SK-N-SH (cell line): ENCODE data around the gene HS6ST3. TPM values are rescaled to one million over a fixed set of nuclear protein-coding genes. Genes with fewer than 3 reads are reported as not detected.

Source experiments
- CTCF ChIA-PET: fragments of 300-600, 350-600 bp; formaldehyde crosslinking; extraction: SDS; loops from one replicate; lab custom pipeline; 2021; lab: Yijun Ruan, JAX
- POLR2A ChIA-PET: fragments of 350-600 bp; sonication (Branson Sonifier 250); formaldehyde crosslinking; extraction: SDS; loops from one replicate; lab custom pipeline; 2020; ENCODE audit warnings: antibody characterized with exemption, inconsistent platforms; lab: Yijun Ruan, JAX
- DNase-seq: peaks from one replicate; pipeline ENCODE4 v3.0.0; 2012
- H2AFZ ChIP-seq: fragments of 200-600 bp; sonication (generic); 2 replicates; pipeline ENCODE4 v1.8.1; 2016; ENCODE audit warnings: antibody characterized with exemption, mild to moderate bottlenecking, low read depth
- H3F3A ChIP-seq: fragments of 200-600 bp; sonication (generic); replicated peaks from 2 replicates; pipeline ENCODE3; 2016; ENCODE audit warnings: antibody characterized with exemption, mild to moderate bottlenecking; ENCODE audit not compliant: insufficient read depth
- H3K27ac ChIP-seq, 2 experiments: fragments of 200-500 bp in 1 of 2; fragments of 200-600 bp in 1 of 2; sonication (Bioruptor generic) in 1 of 2; sonication (generic), shearing (Covaris generic) in 1 of 2; 2 replicates each; pipeline versions ENCODE4 v1.5.1 to v1.6.1; 2014 to 2016; ENCODE audit warnings: low read depth in 2 of 2, inconsistent platforms in 1 of 2, low read length in 1 of 2, mild to moderate bottlenecking in 1 of 2, mixed read lengths in 1 of 2
- H3K27me3 ChIP-seq: fragments of 200-600 bp; sonication (generic), shearing (Covaris generic); 2 replicates; pipeline ENCODE4 v1.6.1; 2016; ENCODE audit warnings: mixed run types; ENCODE audit not compliant: insufficient read depth
- H3K36me3 ChIP-seq, 2 experiments: fragments of 200-500 bp in 1 of 2; fragments of 200-600 bp in 1 of 2; sonication (Bioruptor generic) in 1 of 2; sonication (generic) in 1 of 2; replicated peaks in 1 of 2; 2 replicates each; pipeline versions ENCODE3 to v1.5.1; 2014 to 2016; ENCODE audit warnings: low read length in 1 of 2, mild to moderate bottlenecking in 1 of 2; ENCODE audit not compliant: insufficient read depth in 2 of 2, control insufficient read depth in 1 of 2
- H3K4me1 ChIP-seq, 2 experiments: fragments of 200-500 bp in 1 of 2; fragments of 200-600 bp in 1 of 2; sonication (Bioruptor generic) in 1 of 2; sonication (generic), shearing (Covaris generic) in 1 of 2; 2 replicates each; pipeline versions ENCODE4 v1.5.1 to v1.6.1; 2014 to 2016; ENCODE audit warnings: low read depth in 1 of 2, low read length in 1 of 2, mixed run types in 1 of 2; ENCODE audit not compliant: insufficient read depth in 2 of 2, control insufficient read depth in 1 of 2
- H3K4me2 ChIP-seq: fragments of 200-600 bp; sonication (generic), shearing (Covaris generic); 2 replicates; pipeline ENCODE4 v1.6.1; 2017; ENCODE audit warnings: mixed run types
- H3K4me3 ChIP-seq, 2 experiments: fragments of 200-500 bp in 1 of 2; fragments of 200-600 bp in 1 of 2; sonication (Bioruptor generic) in 1 of 2; sonication (generic), shearing (Covaris generic) in 1 of 2; 2 replicates each; pipeline versions ENCODE4 v1.5.1 to v1.8.1; 2014 to 2016; ENCODE audit warnings: low read depth in 2 of 2, inconsistent platforms in 1 of 2, low read length in 1 of 2, mild to moderate bottlenecking in 1 of 2, mixed read lengths in 1 of 2, moderate library complexity in 1 of 2
- H3K79me2 ChIP-seq: fragments of 200-600 bp; sonication (generic); 2 replicates; pipeline ENCODE4 v1.8.1; 2017; ENCODE audit warnings: mild to moderate bottlenecking; ENCODE audit not compliant: insufficient read depth
- H3K9ac ChIP-seq: fragments of 200-600 bp; sonication (generic); 2 replicates; pipeline ENCODE4 v1.6.1; 2017; ENCODE audit warnings: mixed run types
- H3K9me2 ChIP-seq: fragments of 200-600 bp; sonication (generic); 2 replicates; pipeline ENCODE4 v1.6.1; 2017; ENCODE audit warnings: mixed run types
- H3K9me3 ChIP-seq: fragments of 200-600 bp; sonication (generic); 2 replicates; pipeline ENCODE4 v1.6.1; 2017; ENCODE audit warnings: mixed run types, mild to moderate bottlenecking, moderate library complexity
- H4K20me1 ChIP-seq: fragments of 200-600 bp; sonication (generic); 2 replicates; pipeline ENCODE4 v1.6.1; 2017; ENCODE audit warnings: mild to moderate bottlenecking, mixed run types; ENCODE audit not compliant: insufficient read depth
- CHD2 ChIP-seq: fragments of 150-350 bp; IDR thresholded peaks from 2 replicates; pipeline ENCODE4 v1.6.1; 2018; ENCODE audit warnings: low read length; ENCODE audit not compliant: partially characterized antibody
- CTCF ChIP-seq: fragments of 200-600 bp; sonication (generic); IDR thresholded peaks from 2 replicates; pipeline ENCODE4 v1.6.1; 2017; ENCODE audit warnings: antibody characterized with exemption, mild to moderate bottlenecking, moderate library complexity
- EP300 ChIP-seq, 2 experiments: IDR thresholded peaks; 2 replicates each; pipeline versions ENCODE4 v1.4.0 to v1.6.1; 2012; ENCODE audit warnings: borderline replicate concordance in 1 of 2, low read depth in 1 of 2, low read length in 1 of 2
- EZH2phosphoT487 ChIP-seq: fragments of 200-600 bp; sonication (generic); IDR thresholded peaks from 2 replicates; pipeline ENCODE4 v1.6.1; 2017; ENCODE audit warnings: low read depth, mixed run types, mild to moderate bottlenecking, antibody characterized with exemption, moderate library complexity, borderline replicate concordance
- FOXM1 ChIP-seq: IDR thresholded peaks from 2 replicates; pipeline ENCODE4 v1.4.0; 2012; ENCODE audit warnings: low read depth, mild to moderate bottlenecking
- GATA2 ChIP-seq: sonication (generic); formaldehyde crosslinking; IDR thresholded peaks from 2 replicates; pipeline ENCODE4 v1.5.0; 2020; ENCODE audit warnings: mild to moderate bottlenecking, missing genetic modification reagents
- IRF3 ChIP-seq: fragments of 150-350 bp; IDR thresholded peaks from 2 replicates; pipeline ENCODE4 v1.6.1; 2016; ENCODE audit warnings: mild to moderate bottlenecking, low read depth, low read length
- POLR2AphosphoS5 ChIP-seq: IDR thresholded peaks from 2 replicates; pipeline ENCODE4 v1.6.1; 2012; ENCODE audit warnings: low read depth, low read length
- RCOR1 ChIP-seq: fragments of 150-350 bp; IDR thresholded peaks from 2 replicates; pipeline ENCODE4 v1.6.1; 2017; ENCODE audit warnings: antibody characterized with exemption, low read length
- TAF1 ChIP-seq: IDR thresholded peaks from 2 replicates; pipeline ENCODE4 v1.6.1; 2012; ENCODE audit warnings: low read depth, mild to moderate bottlenecking, low read length, moderate library complexity, borderline replicate concordance
- TEAD4 ChIP-seq: IDR thresholded peaks from 2 replicates; pipeline ENCODE4 v1.4.0; 2012; ENCODE audit warnings: mild to moderate bottlenecking, borderline replicate concordance; ENCODE audit not compliant: insufficient read depth
- USF2 ChIP-seq: fragments of 150-350 bp; IDR thresholded peaks from 2 replicates; pipeline ENCODE4 v1.6.1; 2017; ENCODE audit warnings: antibody characterized with exemption, low read length, low read depth, borderline replicate concordance
- YY1 ChIP-seq: IDR thresholded peaks from 2 replicates; pipeline ENCODE4 v1.4.0; 2012; ENCODE audit warnings: low read depth, mild to moderate bottlenecking
- WGBS: methylation state at CpG from one replicate; pipeline ENCODE4 v1.1.6; 2017; ENCODE audit warnings: low lambda C conversion rate; 5-methylcytosine and 5-hydroxymethylcytosine counted together
- polyA plus RNA-seq, 3 experiments: library from polyadenylated mRNA; depleted of rRNA; stranded (reverse); fragments of >200 nt; gene quantifications; 2 replicates each; pipeline ENCODE4 v1.2.3, GENCODE V29; 2012

Gene HS6ST3
- polyA plus RNA-seq, 1 of the 3 experiments (the other 2 are of a cell fraction): under 0.01 TPM

- no peak for TF ChIP-seq FOXM1
- no peak for TF ChIP-seq EZH2phosphoT487
Observed at GRCh38 chr13:96766306-96766705, 676.4 kb downstream of the HS6ST3 start (continued).

GRCh38 chr13:96768524-96768923 lies 678.6 kb downstream of the HS6ST3 start:
- Histone ChIP-seq H3K9me3 (no peaks in the 10 kb centered on the region), H3F3A (no peaks in the 10 kb centered on the region), H3K9me2 (no peaks in the 10 kb centered on the region), H3K36me3 (no peaks in the 10 kb centered on the region), H3K79me2 (no peaks in the 10 kb centered on the region), H2AFZ (no peak overlapping the region), H3K4me3 (no peak overlapping the region), H3K9ac (no peak overlapping the region), H4K20me1 (no peaks in the 10 kb centered on the region), H3K27me3 (no peaks in the 10 kb centered on the region), H3K4me2 (no peak overlapping the region), H3K27ac (no peak overlapping the region), H3K4me1 (peaks cover 0 to 2% of the 10 kb centered on the region in 2 experiments; a peak in 2 of 4 replicates)
- WGBS: 54% methylated on average over 6 of the region's 6 CpGs
- DNase-seq: no peak
- TF ChIP-seq POLR2AphosphoS5: no peak
- TF ChIP-seq TEAD4: no peak
- no peak for TF ChIP-seq TAF1
- no peak for TF ChIP-seq IRF3
- no peak for TF ChIP-seq YY1
- TF ChIP-seq USF2: no peak
- no peak for TF ChIP-seq CTCF
- CTCF ChIA-PET: no interaction called here
- POLR2A ChIA-PET: no interaction called here

- H3K4me1 ChIP-seq: peaks cover 0 to 2% of the 10 kb centered on the region in 2 experiments; a peak in 2 of 4 replicates
- 0% methylated on average over 1 of the region's 1 CpG for WGBS
- TF ChIP-seq CHD2: peak; percentile 33
- peak; percentile 80 for TF ChIP-seq RCOR1
- peak; percentile 60; the same call in 1 of the 2 replicates for TF ChIP-seq GATA2
- TF ChIP-seq EZH2phosphoT487: no peak
- TF ChIP-seq EP300 (IDR thresholded peaks at IDR 0.05; ENCODE audit: borderline replicate concordance in 1 of 2, low read depth in 1 of 2, low read length in 1 of 2): peak in 1 of 2 experiments; percentile 83; a peak in 2 of 4 replicates
- TF ChIP-seq, all 33 proteins: peak for 4
- Histone ChIP-seq H3K36me3 (no peaks in the 10 kb centered on the region), H3K4me3 (no peak overlapping the region), H3F3A (no peaks in the 10 kb centered on the region), H4K20me1 (no peaks in the 10 kb centered on the region), H2AFZ (no peak overlapping the region), H3K27me3 (no peaks in the 10 kb centered on the region), H3K9me2 (no peaks in the 10 kb centered on the region), H3K27ac (no peak overlapping the region; a peak in 1 of 4 replicates), H3K9ac (no peak overlapping the region), H3K9me3 (no peaks in the 10 kb centered on the region), H3K79me2 (no peaks in the 10 kb centered on the region), H3K4me2 (no peak overlapping the region)
- CTCF ChIA-PET: interaction anchor here (1.4 to 1.5 kb wide), 2 partner anchors 10 to 750 kb away, joined by 4 read pairs; no protein-coding TSS in a partner anchor
- DNase-seq: peak; percentile 35
- POLR2A ChIA-PET: no interaction called here
Observed at GRCh38 chr13:96769874-96770273, 680.0 kb downstream of the HS6ST3 start.
